HG03175 (cell line): ENCODE measurements around the gene ARID1B.

Experiments
- ATAC-seq: cut with Tn5 transposase; IDR thresholded peaks from one replicate; pipeline ENCODE4 v1.9.1; 2021; ENCODE audit warnings: mild to moderate bottlenecking, moderate library complexity; ENCODE audit not compliant: unreplicated experiment

The ARID1B gene

DNA sequence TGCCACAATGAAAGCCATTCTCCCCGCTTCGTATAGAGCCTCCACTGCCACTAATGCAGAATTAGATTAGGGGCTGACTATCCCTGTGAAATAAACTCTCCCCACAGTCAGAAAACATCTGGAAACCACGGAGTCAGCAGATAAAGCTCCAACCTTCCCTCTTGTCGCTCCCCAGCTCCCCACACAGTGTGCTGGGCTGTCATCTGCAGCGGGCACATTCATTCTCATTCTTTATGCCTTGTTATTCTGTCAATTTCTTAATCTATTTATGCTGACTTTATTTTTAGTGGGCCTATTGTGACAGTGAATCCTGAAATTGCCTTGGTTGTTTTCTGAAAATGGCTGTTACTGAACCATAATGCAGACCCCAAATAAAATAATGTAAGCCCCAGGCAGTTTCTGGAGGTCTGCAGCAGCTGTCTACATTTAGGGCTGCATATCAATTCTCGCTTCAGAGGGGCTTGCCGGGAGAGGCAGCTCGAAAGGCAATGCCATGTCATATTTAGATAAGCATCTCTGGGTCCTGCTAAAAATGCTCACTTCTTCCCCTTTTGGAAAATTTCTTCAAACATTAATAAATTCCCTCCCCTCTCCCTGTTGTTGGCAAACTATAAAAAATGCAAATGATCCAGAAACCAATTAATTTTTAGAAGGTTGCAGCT lies 474.5 kb downstream of the ARID1B start:
- no peak for ATAC-seq

DNA sequence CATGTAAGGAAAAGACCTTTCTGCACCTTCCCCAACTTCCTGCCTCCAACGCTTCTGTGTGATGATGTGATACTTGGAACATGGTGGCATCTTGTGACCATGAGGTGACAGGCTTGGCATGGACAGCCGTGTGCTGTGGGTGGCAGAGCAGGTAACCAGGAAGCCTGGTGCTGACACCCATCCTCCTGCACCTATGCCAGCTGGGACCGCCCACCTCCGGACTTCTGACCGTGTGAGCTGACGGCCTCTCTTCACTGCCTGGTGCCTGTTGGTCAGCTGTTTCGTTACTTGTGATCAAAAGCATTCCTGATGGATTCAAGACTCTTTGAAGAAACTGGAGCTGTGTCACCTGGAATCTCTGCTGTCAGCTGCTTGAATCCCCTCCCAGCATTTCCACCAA lies 475.8 kb downstream of the ARID1B start:
- no peak for ATAC-seq

DNA sequence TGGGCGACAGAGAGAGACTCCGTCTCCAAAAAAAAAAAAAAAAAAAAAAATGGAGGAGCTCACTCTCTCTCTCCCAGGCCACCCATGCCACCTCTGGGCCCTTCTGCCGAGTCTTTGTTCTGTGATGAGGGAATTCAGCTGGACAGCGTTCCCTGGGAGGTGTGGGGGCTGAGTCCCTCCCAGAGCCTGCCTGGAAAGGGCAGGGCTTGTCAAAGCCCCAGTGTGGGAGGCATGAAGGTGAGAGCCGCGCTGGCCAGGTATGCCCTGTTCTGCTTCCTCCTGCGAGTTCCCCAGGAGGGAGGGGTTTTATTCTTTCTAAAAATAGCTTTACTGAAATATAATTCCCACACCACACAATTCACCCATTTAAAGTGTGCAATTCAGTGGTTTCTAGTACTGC lies 476.5 kb downstream of the ARID1B start:
- no peak for ATAC-seq

DNA sequence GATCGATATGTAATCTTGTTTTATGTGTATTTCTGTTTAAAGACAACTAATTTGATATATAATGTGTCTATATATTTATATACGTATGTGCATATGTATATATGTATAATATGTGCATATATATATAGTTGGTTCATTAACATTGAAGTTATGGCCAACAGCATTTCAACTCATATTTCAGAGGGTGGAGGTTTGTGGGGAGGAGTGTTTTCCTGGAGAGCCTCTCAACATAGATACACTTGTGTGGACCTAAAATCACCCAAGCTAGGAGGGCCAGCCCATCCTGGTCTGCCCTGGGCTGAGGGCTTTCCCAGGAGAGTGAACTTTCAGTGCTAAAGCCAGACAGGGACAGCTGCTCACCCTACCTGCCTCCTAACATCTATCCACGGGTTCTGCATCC lies 477.4 kb downstream of the ARID1B start:
- no peak for ATAC-seq

DNA sequence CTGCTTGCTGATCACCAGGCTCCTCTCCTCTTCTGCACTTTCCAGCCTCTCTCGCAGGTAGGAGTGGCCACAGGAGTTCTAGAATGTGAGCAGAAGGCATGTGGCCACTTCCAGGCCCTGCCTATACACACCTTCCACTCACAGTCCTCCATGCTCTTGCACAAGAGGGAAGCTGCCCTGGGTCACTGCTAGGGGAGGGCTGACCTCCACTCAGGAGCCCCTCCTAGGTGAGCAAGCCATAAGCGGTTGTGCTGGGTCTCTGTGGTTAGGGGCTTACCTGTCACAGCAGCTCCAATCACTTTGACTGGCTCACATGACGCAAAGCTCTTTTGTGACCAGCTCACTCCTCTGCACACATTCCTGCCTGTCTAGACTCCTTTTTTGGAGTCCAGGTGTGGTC lies 477.9 kb downstream of the ARID1B start:
- no peak for ATAC-seq

DNA sequence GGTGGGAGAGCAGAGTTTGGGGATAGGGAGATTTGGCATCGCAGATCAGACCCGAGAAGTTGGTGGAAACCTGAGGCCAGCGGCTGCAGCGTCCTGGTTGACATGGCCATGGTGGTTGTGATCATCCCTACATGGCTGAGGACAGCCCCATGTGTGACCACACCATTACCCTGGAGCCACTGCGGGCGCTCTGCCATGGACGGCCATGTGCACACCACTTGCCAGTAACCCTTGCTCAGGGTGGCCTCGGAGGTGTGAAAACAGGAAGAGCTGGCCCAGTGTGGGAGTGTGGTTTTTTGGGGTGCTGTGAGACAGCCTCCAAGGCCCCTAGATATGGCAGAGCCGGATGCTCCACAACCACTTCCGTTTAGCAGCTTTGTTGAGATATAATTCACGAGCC lies 481.7 kb downstream of the ARID1B start:
- ATAC-seq: no peak

DNA sequence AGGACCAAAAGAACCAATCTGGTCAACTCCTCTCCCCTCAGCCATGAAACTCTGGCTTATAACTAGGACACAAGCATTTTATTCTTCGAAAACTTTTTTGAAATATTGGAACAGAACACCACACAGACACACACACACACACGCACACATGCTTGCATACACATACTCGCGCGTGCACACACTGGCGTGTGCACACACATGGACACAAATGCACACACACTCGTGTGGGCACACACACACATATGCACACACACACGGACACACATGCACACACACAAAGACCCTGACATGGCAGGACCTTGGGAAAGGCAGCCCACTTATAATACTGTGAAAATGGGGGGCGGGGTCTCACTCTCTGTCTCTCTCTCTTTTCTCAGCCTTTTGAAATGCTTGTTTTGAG lies 482.3 kb downstream of the ARID1B start:
- ATAC-seq: no peak
